IPS-NIHi11 (cell line): ENCODE measurements around the gene QSER1.

ENCODE experiments used
- DNase-seq: peaks from one replicate; pipeline ENCODE4 v3.0.0; 2012; ENCODE audit warnings: mixed read lengths, low spot score

Gene QSER1

DNA sequence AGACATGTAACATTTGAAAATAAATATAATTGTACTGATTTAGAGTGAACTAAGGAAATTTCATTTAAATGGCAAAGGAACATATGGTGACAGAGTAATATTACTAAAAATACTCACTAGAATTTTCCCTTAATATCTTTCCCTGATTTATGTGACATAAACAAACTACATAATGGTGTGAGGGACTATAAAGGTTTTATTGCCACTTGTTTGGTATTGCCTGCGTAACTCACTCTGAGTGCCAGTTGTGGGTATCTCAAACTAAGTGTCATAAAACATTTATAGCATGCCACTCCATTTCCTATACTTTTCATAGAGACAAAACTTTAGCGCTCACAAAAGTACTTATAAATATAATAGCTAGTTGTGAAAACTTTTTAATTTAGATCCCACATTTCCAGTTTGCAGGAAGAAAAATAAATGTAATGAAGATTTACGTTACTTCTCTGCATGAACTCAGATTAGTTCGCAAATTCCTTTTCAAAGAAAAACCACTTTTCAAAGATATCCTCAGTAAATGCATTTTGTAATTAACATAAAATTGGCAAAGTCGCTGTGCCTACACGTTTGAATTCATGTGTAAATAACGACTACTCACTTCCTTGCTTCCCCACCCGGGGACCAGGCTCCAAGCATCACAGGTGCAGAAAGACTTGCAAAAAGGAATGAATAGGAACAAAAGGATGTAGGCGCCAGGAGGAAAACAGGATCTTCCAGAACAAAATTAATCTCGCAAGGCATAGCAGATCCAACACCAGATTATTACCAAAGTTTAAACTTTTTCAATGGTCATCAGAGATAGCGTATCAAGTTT is 1.6 kb upstream of the QSER1 start:
- DNase-seq, result peak; percentile 29

DNA sequence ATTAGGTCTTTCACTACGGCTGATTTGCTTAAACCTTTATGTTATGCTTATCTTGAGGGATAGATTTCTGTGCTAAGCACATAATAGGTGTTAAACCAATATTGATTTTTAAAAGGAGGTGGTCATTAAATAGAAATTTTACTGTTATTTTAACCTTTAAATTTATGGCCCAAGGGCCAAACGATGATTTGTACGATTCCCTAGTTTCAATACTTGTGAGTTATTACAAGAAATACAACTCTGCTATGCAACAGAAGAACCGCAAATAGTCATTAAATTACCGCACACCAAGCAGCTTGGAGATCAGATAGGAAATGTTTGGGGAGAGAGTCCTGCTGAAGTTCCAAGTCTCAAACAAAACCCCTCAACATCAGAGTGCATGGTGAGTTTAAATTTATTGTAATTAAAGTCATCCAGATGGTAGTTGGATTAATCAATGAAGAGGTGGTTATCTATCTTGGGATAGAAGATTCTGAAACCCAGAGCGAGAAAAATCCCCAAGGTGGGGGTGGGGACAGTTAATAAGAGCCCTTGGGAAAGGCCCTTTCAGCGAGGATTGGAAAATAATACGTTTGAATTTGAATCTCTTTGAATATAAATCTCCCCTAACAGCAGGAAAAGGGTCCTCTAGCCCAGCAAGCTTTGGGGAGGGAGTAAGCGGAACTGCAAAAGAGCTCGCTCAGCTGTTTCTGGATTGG is 805 bp upstream of the QSER1 start:
- DNase-seq, result no peak

- no peak for DNase-seq
Observed at GRCh38 chr11:32893093-32893342, 407 bp downstream of the QSER1 start.

DNA sequence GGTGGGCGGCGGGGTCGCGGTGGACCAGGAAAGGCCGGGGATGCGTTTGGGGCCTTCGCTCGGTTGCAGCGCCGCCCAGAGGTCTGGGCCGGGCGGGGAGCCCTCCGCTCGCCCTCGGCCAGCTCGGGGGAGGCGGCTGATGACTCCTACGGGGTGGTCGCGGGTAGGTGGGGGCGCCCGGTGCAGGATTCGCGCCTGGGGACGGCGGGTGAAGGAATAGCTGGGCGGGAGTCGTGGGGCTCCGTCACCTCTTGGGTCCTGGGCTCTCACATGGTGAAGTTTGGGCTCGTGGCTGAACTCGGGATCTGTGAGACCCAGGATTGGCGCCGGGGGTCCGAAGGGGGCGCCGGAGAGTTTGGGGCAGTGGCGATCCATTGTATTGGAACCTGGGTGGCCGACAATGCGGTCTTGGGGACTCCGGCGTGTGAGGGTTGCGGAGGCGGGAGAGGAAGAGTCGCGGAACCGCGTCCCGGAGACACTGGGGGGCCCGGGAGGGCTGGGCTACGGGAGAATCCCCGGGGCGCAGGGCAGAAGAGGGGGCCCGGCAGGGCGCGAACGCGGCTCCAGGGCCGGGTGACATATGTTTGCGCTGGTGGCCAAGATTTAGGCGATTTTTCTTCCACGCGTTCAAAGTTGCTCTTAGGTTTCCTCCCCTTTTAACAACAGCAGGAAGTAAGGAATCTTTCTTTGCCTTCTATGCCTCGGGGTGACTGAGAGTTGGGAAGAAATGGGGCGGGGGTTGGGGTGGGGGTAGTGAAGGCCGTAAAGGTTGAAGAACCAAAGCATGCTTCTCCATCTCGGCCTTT is 935 bp downstream of the QSER1 start:
- DNase-seq, result peak; percentile 65

GRCh38 chr11:32894149-32894827 is 1.7 kb downstream of the QSER1 start:
- DNase-seq, result peak; percentile 71

DNA sequence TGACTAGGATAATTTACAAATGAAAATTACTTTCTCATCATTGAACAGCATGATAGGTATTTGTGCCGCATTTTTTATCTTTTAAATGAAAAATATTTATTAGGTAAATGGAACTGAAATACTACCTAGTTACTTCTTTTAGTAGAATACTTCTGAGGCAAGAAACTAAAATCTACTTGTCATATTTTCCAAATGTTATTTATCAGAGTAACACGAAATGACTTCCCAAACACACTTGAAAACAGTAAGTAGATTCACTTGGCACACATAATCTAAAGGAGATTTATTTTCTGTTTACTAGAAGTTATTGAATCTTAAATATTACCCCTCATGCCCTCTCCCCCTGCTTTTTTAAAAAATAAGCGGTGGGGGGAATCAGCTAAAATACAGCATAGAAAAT is 2.3 kb downstream of the QSER1 start:
- DNase-seq, result no peak

- no peak for DNase-seq
Observed at GRCh38 chr11:32895471-32895870, 2.9 kb downstream of the QSER1 start.

DNA sequence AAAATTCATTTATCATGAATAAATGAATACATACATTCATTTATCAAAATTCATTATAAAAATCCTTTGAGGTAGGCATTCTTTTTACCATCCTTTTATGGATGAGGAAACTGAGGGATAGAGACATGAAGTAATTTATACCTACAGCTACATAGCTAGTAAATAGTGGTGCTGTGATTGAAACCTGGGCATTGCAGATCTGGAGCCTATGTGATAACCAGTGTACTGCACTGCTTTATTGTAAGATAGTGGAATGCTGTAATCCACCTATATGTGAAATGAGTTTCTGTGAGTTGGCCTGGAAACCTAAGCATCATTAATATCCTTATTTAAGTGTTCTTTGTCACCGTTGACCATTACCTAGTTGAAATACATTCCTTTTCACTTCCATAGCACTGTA is 4.5 kb downstream of the QSER1 start:
- no peak for DNase-seq

- DNase-seq, result no peak
Observed at GRCh38 chr11:32899438-32899837, 6.8 kb downstream of the QSER1 start.

GRCh38 chr11:32902089-32902665 is 9.6 kb downstream of the QSER1 start:
- DNase-seq, result no peak

DNA sequence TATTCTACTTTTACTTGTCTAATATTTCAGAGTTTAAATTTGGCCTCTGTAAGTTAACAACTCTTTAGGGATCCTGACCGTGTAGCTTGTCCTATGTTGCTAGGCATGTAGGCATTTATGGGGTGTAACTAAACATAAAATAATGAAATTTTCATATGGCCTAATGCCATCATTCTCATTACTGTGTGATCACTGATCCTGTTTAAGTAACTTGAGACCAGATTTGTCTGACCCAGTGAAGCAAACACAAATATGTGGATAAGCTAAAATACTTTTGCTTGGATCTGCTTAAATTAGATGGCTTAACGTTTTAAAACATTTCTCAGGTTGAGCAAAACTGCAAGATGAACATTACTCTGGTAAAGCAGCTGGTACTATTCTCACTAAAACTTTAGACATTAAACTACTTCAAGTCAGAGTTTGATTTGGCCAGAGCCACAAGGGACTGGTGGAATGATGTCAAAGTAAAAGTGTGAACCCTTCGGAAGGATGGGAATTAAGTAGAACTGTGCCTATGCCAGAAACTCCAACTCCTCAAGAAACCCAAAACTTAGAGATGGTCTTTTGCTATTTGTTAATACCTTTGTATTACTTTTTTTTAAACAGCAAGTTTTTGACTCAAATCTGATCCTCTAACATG is 12.5 kb downstream of the QSER1 start:
- DNase-seq, result no peak

DNA sequence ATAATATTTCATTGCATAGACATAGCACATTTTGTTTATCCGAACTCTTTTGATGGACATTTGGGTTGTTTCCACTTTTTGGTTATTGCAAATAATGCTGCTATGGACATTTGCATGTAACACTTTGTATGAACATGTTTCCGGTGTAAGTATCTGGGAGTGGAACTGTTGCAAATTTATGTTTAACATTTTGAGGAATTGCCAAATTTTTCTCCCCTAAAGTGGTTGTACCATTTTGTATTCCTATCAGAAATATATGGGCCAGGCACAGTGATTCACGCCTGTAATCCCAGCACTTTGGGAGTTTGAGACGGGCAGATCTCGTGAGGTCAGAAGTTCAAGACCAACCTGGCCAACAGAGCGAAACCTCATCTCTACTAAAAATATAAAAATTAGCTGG is 16.0 kb downstream of the QSER1 start:
- DNase-seq, result no peak

DNA sequence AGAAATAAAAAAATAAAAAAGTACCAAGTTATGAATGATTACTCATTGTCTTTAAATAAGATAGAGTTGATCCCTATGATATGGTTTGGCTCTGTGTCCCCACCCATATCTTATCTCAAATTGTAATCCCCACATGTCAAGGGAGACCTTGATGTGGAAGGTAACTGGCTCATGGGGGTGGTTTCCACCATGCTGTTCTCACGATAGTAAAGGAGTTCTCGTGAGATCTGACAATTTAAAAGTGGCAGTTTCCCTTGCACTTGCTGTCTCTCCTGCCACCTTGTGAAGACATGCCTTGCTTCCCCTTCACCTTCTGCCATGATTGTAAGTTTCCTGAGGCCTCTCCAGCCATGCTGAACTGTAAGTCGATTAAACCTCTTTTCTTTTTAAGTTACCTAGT is 18.8 kb downstream of the QSER1 start:
- DNase-seq, result no peak

DNA sequence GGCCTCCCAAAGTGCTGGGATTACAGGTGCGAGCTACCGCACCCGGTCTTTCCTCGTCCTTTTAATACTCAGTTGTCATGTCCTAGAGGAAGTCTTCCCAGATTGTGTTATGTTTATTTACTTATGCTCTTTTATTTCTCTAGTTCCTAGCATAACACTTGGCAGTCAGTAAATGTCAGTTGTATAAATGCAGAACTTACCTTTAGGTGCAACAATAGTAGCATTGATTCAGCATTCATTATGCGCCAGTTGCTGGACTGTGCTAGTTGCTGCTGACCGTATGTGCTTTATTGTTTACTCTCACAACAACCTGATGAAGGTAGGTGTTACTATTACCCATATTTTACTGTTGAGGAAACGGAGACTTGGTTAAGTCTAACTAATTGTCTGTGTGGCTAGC is 20.8 kb downstream of the QSER1 start:
- DNase-seq, result no peak

- no peak for DNase-seq
Observed at GRCh38 chr11:32916361-32916760, 23.8 kb downstream of the QSER1 start.

DNA sequence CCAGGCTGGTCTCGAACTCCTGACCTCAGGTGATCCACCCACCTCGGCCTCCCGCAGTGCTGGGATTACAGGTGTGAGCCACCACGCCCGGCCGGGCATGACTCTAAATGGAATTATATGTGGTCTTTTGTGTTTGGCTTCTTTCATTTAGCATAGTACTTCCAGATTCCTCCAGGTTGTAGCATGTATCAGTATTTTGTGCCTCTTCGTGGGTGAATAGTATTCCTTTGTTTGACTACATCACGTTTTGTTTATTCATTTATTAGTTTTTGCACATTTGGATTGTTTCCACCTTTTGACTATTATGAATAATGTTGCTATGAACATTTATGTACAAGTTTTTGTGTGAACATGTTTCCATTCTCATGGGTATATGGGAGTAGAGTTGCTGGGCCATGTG is 24.4 kb downstream of the QSER1 start:
- no peak for DNase-seq

GRCh38 chr11:32918427-32918826 is 25.8 kb downstream of the QSER1 start:
- no peak for DNase-seq

GRCh38 chr11:32919338-32919737 is 26.7 kb downstream of the QSER1 start:
- no peak for DNase-seq

DNA sequence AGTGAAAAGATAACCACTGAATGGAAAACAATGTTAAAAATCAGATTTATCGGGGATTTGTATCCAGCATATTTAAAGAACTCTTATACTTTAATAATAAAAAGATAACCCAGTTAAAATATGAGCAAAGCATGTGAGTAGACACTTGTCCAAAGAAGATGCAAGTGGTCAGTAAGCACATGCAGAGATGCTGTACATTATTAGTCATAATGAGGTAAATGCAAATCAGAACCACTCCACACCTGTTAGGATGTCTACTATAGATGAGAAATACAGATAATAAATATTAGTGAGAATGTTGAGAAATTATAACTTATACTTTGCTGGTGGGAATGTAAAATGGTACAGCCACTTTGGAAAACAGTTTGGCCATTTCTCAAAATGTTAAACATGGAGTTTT is 28.0 kb downstream of the QSER1 start:
- no peak for DNase-seq

GRCh38 chr11:32921204-32921603 is 28.6 kb downstream of the QSER1 start:
- no peak for DNase-seq

GRCh38 chr11:32931606-32932005 is 39.0 kb downstream of the QSER1 start:
- DNase-seq, result no peak

- DNase-seq, result no peak
Observed at GRCh38 chr11:32932196-32932595, 39.6 kb downstream of the QSER1 start.
